Measurements from ENCODE around the gene ZMYND8. TPM values are rescaled to one million over a fixed set of nuclear protein-coding genes. Genes with fewer than 3 reads are reported as not detected.

ZMYND8 gene
- total and polyA plus RNA-seq, 2 of the 8 experiments (the other 6 are each of a cell fraction or from before 2014, with no cell fraction given) = 50.5 to 163 TPM

DNA sequence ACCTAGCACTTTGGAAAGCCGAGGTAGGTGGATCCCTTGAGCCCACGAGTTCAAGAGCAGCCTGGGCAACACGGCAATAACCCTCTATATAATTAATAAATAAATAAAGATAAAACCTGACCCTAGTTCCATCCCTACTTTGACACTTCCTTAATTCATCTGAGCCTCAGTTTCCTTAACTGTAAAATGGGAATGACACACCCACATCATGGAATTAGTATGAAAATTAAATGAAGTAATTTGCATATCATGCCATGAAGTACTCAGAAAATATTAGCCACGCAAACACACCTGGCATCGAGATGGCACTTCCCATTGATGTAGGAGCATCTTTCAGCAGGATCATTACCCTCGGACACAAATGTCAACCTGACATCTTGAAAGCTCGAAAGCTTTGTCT, 19.1 kb downstream of the ZMYND8 start:
- Histone ChIP-seq H4K8ac (ENCODE audit: extremely low read depth, insufficient read depth, low read length) (no peak overlapping the region), H3K36me3 (ENCODE audit: control insufficient read depth in 2 of 4, insufficient read depth in 4 of 4, low read length in 3 of 4) (peaks cover 0 to 18% (median 4%) of the 10 kb centered on the region in 4 experiments; a peak in 3 of 8 replicates), H3K4ac (replicated peaks; ENCODE audit: insufficient read length, low read depth, low read length) (no peak overlapping the region), H2BK12ac (ENCODE audit: low read depth, low read length) (no peak overlapping the region), H2AK5ac (ENCODE audit: low read depth, low read length) (no peak overlapping the region), H3K23ac (ENCODE audit: insufficient read length) (no peak overlapping the region), H3K56ac (replicated peaks; ENCODE audit: insufficient read length, low read depth, low read length) (no peak overlapping the region), H3K9ac (replicated peaks in 1 of 4; ENCODE audit: extremely low read depth in 1 of 4, low read depth in 3 of 4, low read length in 3 of 4) (no peak overlapping the region), H3K23me2 (ENCODE audit: low read depth, low read length) (no peaks in the 10 kb centered on the region), H3K9me3 (ENCODE audit: insufficient read depth in 2 of 2, low read depth in 1 of 2, low read length in 1 of 2) (no peaks in the 10 kb centered on the region), H3K79me2 (ENCODE audit: control insufficient read depth in 1 of 2, insufficient read depth in 2 of 2, low read length in 2 of 2) (peaks cover 53 to 97% of the 10 kb centered on the region in 2 experiments), H2BK20ac (ENCODE audit: low read length) (no peak overlapping the region), H3K79me1 (ENCODE audit: low read depth, low read length) (peaks cover 13% of the 10 kb centered on the region), H2AFZ (ENCODE audit: low read length) (no peak overlapping the region), H2BK120ac (replicated peaks; ENCODE audit: low read depth, low read length) (no peak overlapping the region), H3K18ac (ENCODE audit: extremely low read depth, low read length) (no peak overlapping the region), H3K4me1 (replicated peaks in 1 of 4; ENCODE audit: control insufficient read depth in 3 of 4, insufficient read depth in 4 of 4, low read length in 3 of 4) (peaks cover 5 to 23% (median 14%) of the 10 kb centered on the region in 4 experiments; a peak in 6 of 7 replicates), H4K5ac (ENCODE audit: insufficient read length, low read depth, low read length) (no peak overlapping the region), H3K14ac (ENCODE audit: insufficient read length) (no peak overlapping the region), H4K91ac (replicated peaks; ENCODE audit: insufficient read length, low read length) (peak overlapping the region; percentile 22), H2BK5ac (ENCODE audit: low read depth, low read length) (no peak overlapping the region), H3K4me2 (ENCODE audit: insufficient read depth in 1 of 2, low read depth in 2 of 2, low read length in 2 of 2) (no peak overlapping the region), H3K4me3 (ENCODE audit: extremely low read depth in 1 of 4, insufficient read depth in 2 of 4, low read depth in 3 of 4, low read length in 4 of 4) (no peak overlapping the region), H4K20me1 (replicated peaks in 1 of 2; ENCODE audit: control insufficient read depth in 1 of 2, insufficient read depth in 2 of 2, low read length in 2 of 2) (peaks cover 11 to 34% of the 10 kb centered on the region in 2 experiments), H2BK15ac (ENCODE audit: low read length) (no peak overlapping the region), H3K27me3 (replicated peaks in 1 of 4; ENCODE audit: control insufficient read depth in 3 of 4, extremely low read depth in 1 of 4, insufficient read depth in 3 of 4, low read length in 3 of 4) (no peaks in the 10 kb centered on the region), H3K27ac (ENCODE audit: low read depth, low read length) (no peak overlapping the region)
- ChIA-PET CTCF (ENCODE audit: partially characterized antibody) (interaction anchor here (1.0 kb wide), 1 partner anchor 31 kb away, joined by 3 read pairs; no protein-coding TSS in a partner anchor), POLR2A (ENCODE audit: partially characterized antibody) (interaction anchor here (1.8 to 42.1 kb wide), 4 partner anchors 11 to 23 kb away, joined by 7 to 1191 read pairs (median 20); no protein-coding TSS in a partner anchor)
- DNase-seq (ENCODE audit: low read depth in 1 of 2, low spot score in 2 of 2) (no peak), FAIRE-seq (no peak)
- 97% methylated on average over 7 of the region's 7 CpGs; no CpG with 5 or more reads in 1 of the 2 experiments for WGBS, 2 experiments (ENCODE audit: extremely low coverage in 1 of 2, insufficient coverage in 1 of 2, insufficient read length in 1 of 2, insufficient replicate concordance in 2 of 2, low coverage in 1 of 2, low lambda C conversion rate in 2 of 2, missing lambda C conversion rate in 1 of 2)
- no peak for TF ChIP-seq BACH1 (IDR thresholded peaks at IDR 0.05; ENCODE audit: low read length)
- TF ChIP-seq TEAD4 (IDR thresholded peaks at IDR 0.05; ENCODE audit: low read depth, low read length) = no peak
- TF ChIP-seq FOSL1 (IDR thresholded peaks at IDR 0.05; ENCODE audit: insufficient read depth, low read depth, low read length) = no peak
- no peak for TF ChIP-seq KDM4A (IDR thresholded peaks at IDR 0.05; ENCODE audit: low read depth, low read length, severe bottlenecking)
- TF ChIP-seq SP4 (IDR thresholded peaks at IDR 0.05; ENCODE audit: low read length) = no peak
- no peak for TF ChIP-seq SIX5 (IDR thresholded peaks at IDR 0.05; ENCODE audit: low read depth, low read length)
- TF ChIP-seq POLR2AphosphoS5 (IDR thresholded peaks at IDR 0.05; ENCODE audit: low read depth, low read length) = no peak
- TF ChIP-seq, protein P1, sequence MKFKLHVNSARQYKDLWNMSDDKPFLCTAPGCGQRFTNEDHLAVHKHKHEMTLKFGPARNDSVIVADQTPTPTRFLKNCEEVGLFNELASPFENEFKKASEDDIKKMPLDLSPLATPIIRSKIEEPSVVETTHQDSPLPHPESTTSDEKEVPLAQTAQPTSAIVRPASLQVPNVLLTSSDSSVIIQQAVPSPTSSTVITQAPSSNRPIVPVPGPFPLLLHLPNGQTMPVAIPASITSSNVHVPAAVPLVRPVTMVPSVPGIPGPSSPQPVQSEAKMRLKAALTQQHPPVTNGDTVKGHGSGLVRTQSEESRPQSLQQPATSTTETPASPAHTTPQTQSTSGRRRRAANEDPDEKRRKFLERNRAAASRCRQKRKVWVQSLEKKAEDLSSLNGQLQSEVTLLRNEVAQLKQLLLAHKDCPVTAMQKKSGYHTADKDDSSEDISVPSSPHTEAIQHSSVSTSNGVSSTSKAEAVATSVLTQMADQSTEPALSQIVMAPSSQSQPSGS (IDR thresholded peaks at IDR 0.05; ENCODE audit: low read length) = no peak
- no peak for TF ChIP-seq TAF1 (IDR thresholded peaks at IDR 0.05; ENCODE audit: low read depth, low read length)
- no peak for TF ChIP-seq KDM1A (IDR thresholded peaks at IDR 0.05; ENCODE audit: borderline replicate concordance, low read length)
- TF ChIP-seq TCF12 (IDR thresholded peaks at IDR 0.05; ENCODE audit: low read depth, low read length) = no peak
- no peak for TF ChIP-seq CHD1 (IDR thresholded peaks at IDR 0.05; ENCODE audit: low read depth, low read length)
- TF ChIP-seq TBP (IDR thresholded peaks at IDR 0.05; ENCODE audit: low read depth, low read length) = no peak

Measured in H1 (cell line).